M059J (cell line): ENCODE measurements around the gene NOL4L. TPM values are rescaled to one million over a fixed set of nuclear protein-coding genes. Genes with fewer than 3 reads are reported as not detected.

ENCODE experiments used
- DNase-seq: peaks from one replicate; pipeline ENCODE4 v3.0.0-alpha.2; 2012; ENCODE audit warnings: low read depth
- total RNA-seq: library from RNA; depleted of rRNA; stranded (reverse); fragments of >200 nt; shearing (Covaris generic); gene quantifications from 2 replicates; pipeline ENCODE4 v1.2.3, GENCODE V29; 2014

The NOL4L gene
- total RNA-seq, 1 experiment from 2014 or later: 14.2 TPM

GRCh38 chr20:32541323-32542258, 43.5 kb downstream of the NOL4L start:
- DNase-seq: no peak

- no peak for DNase-seq
Observed at GRCh38 chr20:32539817-32540675, 45.1 kb downstream of the NOL4L start.

GRCh38 chr20:32539026-32539816, 45.9 kb downstream of the NOL4L start:
- DNase-seq: no peak

GRCh38 chr20:32538526-32538939, 46.6 kb downstream of the NOL4L start:
- DNase-seq: no peak

- no peak for DNase-seq
Observed at GRCh38 chr20:32537657-32538525, 47.2 kb downstream of the NOL4L start.

- DNase-seq: no peak
Observed at GRCh38 chr20:32536851-32537656, 48.1 kb downstream of the NOL4L start.

GRCh38 chr20:32535953-32536823, 48.9 kb downstream of the NOL4L start:
- peak; percentile 46 for DNase-seq

GRCh38 chr20:32535316-32535952, 49.7 kb downstream of the NOL4L start:
- no peak for DNase-seq

GRCh38 chr20:32534661-32535240, 50.4 kb downstream of the NOL4L start:
- no peak for DNase-seq

- DNase-seq: no peak
Observed at GRCh38 chr20:32533732-32534131, 51.4 kb downstream of the NOL4L start.

- no peak for DNase-seq
Observed at GRCh38 chr20:32532246-32532645, 52.9 kb downstream of the NOL4L start.

- DNase-seq: no peak
Observed at GRCh38 chr20:32528905-32529670, 56.0 kb downstream of the NOL4L start.

GRCh38 chr20:32528171-32528891, 56.8 kb downstream of the NOL4L start:
- no peak for DNase-seq

- DNase-seq: no peak
Observed at GRCh38 chr20:32527447-32528055, 57.6 kb downstream of the NOL4L start.

- DNase-seq: no peak
Observed at GRCh38 chr20:32527052-32527446, 58.1 kb downstream of the NOL4L start.

- DNase-seq: no peak
Observed at GRCh38 chr20:32526541-32526940, 58.6 kb downstream of the NOL4L start.
